Measurements from ENCODE around the gene LAMB3. TPM values are rescaled to one million over a fixed set of nuclear protein-coding genes. Genes with fewer than 3 reads are reported as not detected.

The LAMB3 gene
- total RNA-seq, 1 experiment from 2014 or later, result 0.28 TPM

DNA sequence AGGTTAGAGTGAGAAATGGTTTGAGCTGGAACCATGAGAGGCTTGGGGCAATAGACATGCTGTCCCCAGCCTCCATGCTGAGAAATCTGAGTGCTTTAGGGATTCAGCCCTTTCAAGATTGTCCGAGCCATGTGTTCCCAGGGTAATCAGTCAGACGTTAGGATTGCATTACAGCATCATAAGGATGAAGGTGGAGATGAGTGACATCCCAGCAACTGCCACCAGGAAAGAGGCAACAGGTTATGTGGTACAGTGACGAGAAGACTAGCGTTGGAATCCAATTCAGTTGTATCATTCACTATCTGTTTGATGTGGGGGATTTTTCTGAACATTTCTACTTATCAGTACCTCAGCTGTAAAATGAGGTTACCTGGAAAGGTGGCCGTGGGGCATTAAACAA, 67.0 kb downstream of the LAMB3 start:
- Mint-ChIP-seq H3K4me1 (peaks cover 9 to 17% of the 10 kb centered on the region in 2 experiments), H3K4me3 (no peak overlapping the region), H3K36me3 (ENCODE audit: insufficient read depth in 1 of 3, low read depth in 3 of 3) (no peaks in the 10 kb centered on the region), H3K27me3 (ENCODE audit: low read depth) (peaks cover 18% of the 10 kb centered on the region), H3K27ac (no peak overlapping the region), H3K9me3 (peaks cover 2 to 3% of the 10 kb centered on the region in 2 experiments; a peak in 2 of 5 replicates)
- no peak overlapping the region for H4K8ac ChIP-seq (replicated peaks; ENCODE audit: insufficient read length, low read depth, low read length)
- TF ChIP-seq, protein P1, sequence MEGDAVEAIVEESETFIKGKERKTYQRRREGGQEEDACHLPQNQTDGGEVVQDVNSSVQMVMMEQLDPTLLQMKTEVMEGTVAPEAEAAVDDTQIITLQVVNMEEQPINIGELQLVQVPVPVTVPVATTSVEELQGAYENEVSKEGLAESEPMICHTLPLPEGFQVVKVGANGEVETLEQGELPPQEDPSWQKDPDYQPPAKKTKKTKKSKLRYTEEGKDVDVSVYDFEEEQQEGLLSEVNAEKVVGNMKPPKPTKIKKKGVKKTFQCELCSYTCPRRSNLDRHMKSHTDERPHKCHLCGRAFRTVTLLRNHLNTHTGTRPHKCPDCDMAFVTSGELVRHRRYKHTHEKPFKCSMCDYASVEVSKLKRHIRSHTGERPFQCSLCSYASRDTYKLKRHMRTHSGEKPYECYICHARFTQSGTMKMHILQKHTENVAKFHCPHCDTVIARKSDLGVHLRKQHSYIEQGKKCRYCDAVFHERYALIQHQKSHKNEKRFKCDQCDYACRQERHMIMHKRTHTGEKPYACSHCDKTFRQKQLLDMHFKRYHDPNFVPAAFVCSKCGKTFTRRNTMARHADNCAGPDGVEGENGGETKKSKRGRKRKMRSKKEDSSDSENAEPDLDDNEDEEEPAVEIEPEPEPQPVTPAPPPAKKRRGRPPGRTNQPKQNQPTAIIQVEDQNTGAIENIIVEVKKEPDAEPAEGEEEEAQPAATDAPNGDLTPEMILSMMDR (conservative IDR thresholded peaks at IDR 0.05), result no peak
- H3K9ac ChIP-seq (ENCODE audit: extremely low read depth, insufficient read length, low read length), result no peak overlapping the region
- no peaks in the 10 kb centered on the region for H3K79me2 ChIP-seq (ENCODE audit: insufficient read depth, low read length)
- H3K27ac ChIP-seq (ENCODE audit: insufficient read length, low read depth, low read length), result no peak overlapping the region
- no peaks in the 10 kb centered on the region for H3K9me3 ChIP-seq (ENCODE audit: control insufficient read depth, low read depth, low read length)
- no peak overlapping the region for H2BK20ac ChIP-seq (ENCODE audit: low read depth, low read length, poor library complexity, severe bottlenecking)
- no peak overlapping the region for H2AFZ ChIP-seq (ENCODE audit: low read length)
- no peak overlapping the region for H3K4ac ChIP-seq (ENCODE audit: low read depth, low read length)
- H3K18ac ChIP-seq (ENCODE audit: insufficient read length, low read depth, low read length), result no peak overlapping the region
- H4K20me1 ChIP-seq (ENCODE audit: control insufficient read depth, insufficient read depth, insufficient read length), result no peaks in the 10 kb centered on the region
- H3K23ac ChIP-seq (ENCODE audit: insufficient read length, low read depth, low read length), result no peak overlapping the region
- H3K23me2 ChIP-seq (ENCODE audit: insufficient read length, low read depth, low read length, poor library complexity, severe bottlenecking), result no peaks in the 10 kb centered on the region
- no peak overlapping the region for H4K5ac ChIP-seq (ENCODE audit: insufficient read length, low read depth, low read length)
- H2BK15ac ChIP-seq (ENCODE audit: low read depth, low read length), result no peak overlapping the region
- no peak overlapping the region for H2BK120ac ChIP-seq (ENCODE audit: low read depth, low read length, poor library complexity, severe bottlenecking)
- no peak overlapping the region for H2BK5ac ChIP-seq (ENCODE audit: insufficient read length, low read length)
- H3K14ac ChIP-seq (ENCODE audit: insufficient read depth, low read length), result no peak overlapping the region
- H3K4me1 ChIP-seq (ENCODE audit: insufficient read depth, low read length), result no peaks in the 10 kb centered on the region
- peak overlapping the region; percentile 40 for H3K4me2 ChIP-seq (ENCODE audit: insufficient read depth, insufficient read length, low read length)
- no peak overlapping the region for H2BK12ac ChIP-seq (ENCODE audit: insufficient read length, low read depth, low read length)
- H3T11ph ChIP-seq (ENCODE audit: low read length), result no peak overlapping the region
- peaks cover 4% of the 10 kb centered on the region; the same call in 1 of the 2 replicates for H3K27me3 ChIP-seq (ENCODE audit: insufficient read depth, low read length)
- H3K79me1 ChIP-seq (ENCODE audit: insufficient read depth, low read depth, low read length, poor library complexity, severe bottlenecking), result no peaks in the 10 kb centered on the region
- H3K56ac ChIP-seq (ENCODE audit: insufficient read length, low read depth, low read length), result no peak overlapping the region
- DNase-seq, result no peak
- WGBS (ENCODE audit: extremely low coverage, insufficient read length, low lambda C conversion rate), result no CpG with 5 or more reads among the region's 5 CpGs
- H2AK5ac ChIP-seq (ENCODE audit: insufficient read length, low read length), result no peak overlapping the region
- H4K91ac ChIP-seq (ENCODE audit: insufficient read length, low read depth, low read length), result no peak overlapping the region
